ENCODE measurements around the gene MCCC2. TPM values are rescaled to one million over a fixed set of nuclear protein-coding genes. Genes with fewer than 3 reads are reported as not detected.

The MCCC2 gene
- total and polyA plus RNA-seq, 2 of the 13 experiments (the other 11 are each of a cell fraction or from before 2014, with no cell fraction given) = 44.8 to 83.6 TPM

- Histone ChIP-seq H3K36me3 (replicated peaks in 1 of 2; ENCODE audit: control insufficient read depth in 1 of 2, insufficient read depth in 2 of 2, low read length in 2 of 2) (no peaks in the 10 kb centered on the region), H3K27ac (ENCODE audit: extremely low read length, insufficient read depth, low read length) (no peak overlapping the region), H3K4me2 (ENCODE audit: low read depth, low read length) (no peak overlapping the region), H4K20me1 (ENCODE audit: insufficient read depth, low read length) (no peaks in the 10 kb centered on the region), H3K4me3 (replicated peaks in 1 of 3; ENCODE audit: insufficient read depth in 1 of 3, low read depth in 2 of 3, low read length in 3 of 3) (no peak overlapping the region), H3K79me2 (ENCODE audit: insufficient read depth, low read length) (no peaks in the 10 kb centered on the region), H3K27me3 (ENCODE audit: control insufficient read depth in 1 of 2, insufficient read depth in 2 of 2, low read length in 2 of 2) (peaks cover 0 to 2% of the 10 kb centered on the region in 2 experiments; a peak in 2 of 5 replicates), H2AFZ (ENCODE audit: low read length) (no peak overlapping the region), H3K9ac (ENCODE audit: insufficient read depth, low read depth, low read length) (no peak overlapping the region), H3K9me3 (ENCODE audit: low read length) (no peaks in the 10 kb centered on the region), H3K4me1 (ENCODE audit: insufficient read depth, low read length) (peaks cover 16% of the 10 kb centered on the region)
- TF ChIP-seq ZNF251 (CRISPR knock-in tag; IDR thresholded peaks at IDR 0.05) (no peak), ZFP36L2 (CRISPR knock-in tag; IDR thresholded peaks at IDR 0.05) (no peak), HCFC1 (IDR thresholded peaks at IDR 0.05; ENCODE audit: low read depth, low read length) (no peak), JARID2 (CRISPR knock-in tag; IDR thresholded peaks at IDR 0.05; ENCODE audit: insufficient replicate concordance) (no peak), EZH2 (conservative IDR thresholded peaks at IDR 0.05; ENCODE audit: low read depth, low read length) (no peak), NR2F6 (IDR thresholded peaks at IDR 0.05) (no peak), NR2F6 (CRISPR knock-in tag; IDR thresholded peaks at IDR 0.05) (no peak), ZNF772 (CRISPR knock-in tag; IDR thresholded peaks at IDR 0.05) (no peak), NONO (IDR thresholded peaks at IDR 0.05) (no peak), NONO (CRISPR knock-in tag; conservative IDR thresholded peaks at IDR 0.05) (no peak), ZNF709 (CRISPR knock-in tag; IDR thresholded peaks at IDR 0.05) (no peak), ELF3 (CRISPR knock-in tag; IDR thresholded peaks at IDR 0.05) (no peak), ZNF121 (CRISPR knock-in tag; IDR thresholded peaks at IDR 0.05) (no peak)
- ChIA-PET POLR2A (no interaction called here), CTCF (ENCODE audit: low intra/inter-chr PET ratio, low total read pairs) (no interaction called here)
- in situ Hi-C loops (cut with HindIII; ENCODE audit: extremely low pct_ligation_motif_present, low pct_unique_long_range_greater_than_20kb) = no loop called here
- ATAC-seq = no peak
- FAIRE-seq = no peak
- DNase-seq (ENCODE audit: low spot score) = no peak
- BruUV-seq (replicated peaks) = no TSS peak
- intact Hi-C loops (cut with micrococcal nuclease; ENCODE audit: unreplicated experiment) = no loop called here
These were observed 113.7 kb downstream of the MCCC2 start for GRCh38 chr5:71700803-71701202.

DNA sequence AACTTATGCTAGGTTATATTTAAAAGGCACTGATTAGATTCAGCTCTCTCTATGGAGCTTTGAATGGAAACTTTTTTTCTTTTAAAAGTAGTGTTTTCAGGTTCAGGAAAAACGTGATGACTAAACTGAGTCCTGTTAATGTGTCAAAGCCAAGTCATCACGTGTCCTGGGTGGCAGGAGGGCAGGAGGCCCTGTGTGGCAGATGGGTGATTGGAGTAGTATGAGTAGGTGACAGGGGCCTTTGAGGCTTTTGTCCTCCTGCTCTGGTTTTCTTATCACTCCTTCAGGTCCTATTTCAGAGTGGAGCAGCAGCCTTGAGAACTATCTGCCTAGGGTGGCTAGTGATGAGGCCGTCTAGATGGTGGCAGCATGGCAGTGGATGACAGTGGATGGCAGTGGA lies 114.3 kb downstream of the MCCC2 start:
- DNase-seq (ENCODE audit: low spot score) = no peak
- no peak for FAIRE-seq
- Histone ChIP-seq H3K36me3 (replicated peaks in 1 of 2; ENCODE audit: control insufficient read depth in 1 of 2, insufficient read depth in 2 of 2, low read length in 2 of 2) (no peaks in the 10 kb centered on the region), H3K27ac (ENCODE audit: extremely low read length, insufficient read depth, low read length) (no peak overlapping the region), H3K79me2 (ENCODE audit: insufficient read depth, low read length) (no peaks in the 10 kb centered on the region), H3K27me3 (ENCODE audit: control insufficient read depth in 1 of 2, insufficient read depth in 2 of 2, low read length in 2 of 2) (peaks cover 0 to 2% of the 10 kb centered on the region in 2 experiments; a peak in 2 of 5 replicates), H3K9me3 (ENCODE audit: low read length) (no peaks in the 10 kb centered on the region), H3K9ac (ENCODE audit: insufficient read depth, low read depth, low read length) (no peak overlapping the region), H2AFZ (ENCODE audit: low read length) (no peak overlapping the region), H3K4me1 (ENCODE audit: insufficient read depth, low read length) (peaks cover 11% of the 10 kb centered on the region), H4K20me1 (ENCODE audit: insufficient read depth, low read length) (no peaks in the 10 kb centered on the region), H3K4me2 (ENCODE audit: low read depth, low read length) (no peak overlapping the region), H3K4me3 (replicated peaks in 1 of 3; ENCODE audit: insufficient read depth in 1 of 3, low read depth in 2 of 3, low read length in 3 of 3) (no peak overlapping the region)
- POLR2A ChIA-PET = no interaction called here
- in situ Hi-C loops (cut with HindIII; ENCODE audit: extremely low pct_ligation_motif_present, low pct_unique_long_range_greater_than_20kb) (no loop called here), intact Hi-C loops (cut with micrococcal nuclease; ENCODE audit: unreplicated experiment) (no loop called here)
- CTCF ChIA-PET (ENCODE audit: low intra/inter-chr PET ratio, low total read pairs) = no interaction called here
- no peak for TF ChIP-seq MIER2 (CRISPR knock-in tag; IDR thresholded peaks at IDR 0.05)
- TF ChIP-seq, protein P1, sequence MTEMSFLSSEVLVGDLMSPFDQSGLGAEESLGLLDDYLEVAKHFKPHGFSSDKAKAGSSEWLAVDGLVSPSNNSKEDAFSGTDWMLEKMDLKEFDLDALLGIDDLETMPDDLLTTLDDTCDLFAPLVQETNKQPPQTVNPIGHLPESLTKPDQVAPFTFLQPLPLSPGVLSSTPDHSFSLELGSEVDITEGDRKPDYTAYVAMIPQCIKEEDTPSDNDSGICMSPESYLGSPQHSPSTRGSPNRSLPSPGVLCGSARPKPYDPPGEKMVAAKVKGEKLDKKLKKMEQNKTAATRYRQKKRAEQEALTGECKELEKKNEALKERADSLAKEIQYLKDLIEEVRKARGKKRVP (CRISPR knock-in tag; IDR thresholded peaks at IDR 0.05) = no peak
- TF ChIP-seq SRSF9 (IDR thresholded peaks at IDR 0.05; ENCODE audit: borderline replicate concordance, insufficient read depth, low read depth, low read length, poor library complexity, severe bottlenecking) = no peak
- no peak for TF ChIP-seq MATR3 (CRISPR knock-in tag; IDR thresholded peaks at IDR 0.05)
- TF ChIP-seq ERF (CRISPR knock-in tag; IDR thresholded peaks at IDR 0.05) = no peak
- TF ChIP-seq ZMYM3 (CRISPR knock-in tag; IDR thresholded peaks at IDR 0.05) = no peak
- no peak for TF ChIP-seq ZNF572 (CRISPR knock-in tag; IDR thresholded peaks at IDR 0.05)
- TF ChIP-seq ZNF354B (CRISPR knock-in tag; IDR thresholded peaks at IDR 0.05) = no peak
- no TSS peak for BruUV-seq (replicated peaks)
- WGBS (ENCODE audit: low lambda C conversion rate) = 0% methylated on average over 3 of the region's 3 CpGs
- no peak for ATAC-seq

Data from HepG2 (cell line).